Ectodermal cell (in vitro differentiated cells): ENCODE measurements around the gene FUZ.
A peak's percentile ranks its signal among the peaks of the same experiment; 100 is the strongest.

Source experiments
- H3K27ac ChIP-seq: 2 replicates; pipeline ENCODE4 v1.7.0; 2013; ENCODE audit warnings: mild to moderate bottlenecking, low read depth, low read length; ENCODE audit not compliant: insufficient read depth, poor library complexity, severe bottlenecking
- H3K27me3 ChIP-seq: 2 replicates; pipeline ENCODE4 v1.7.0; 2013; ENCODE audit warnings: mild to moderate bottlenecking, low read length; ENCODE audit not compliant: insufficient read depth, control insufficient read depth, poor library complexity, severe bottlenecking
- H3K36me3 ChIP-seq: one replicate; pipeline ENCODE4 v1.7.0; 2013; ENCODE audit warnings: low read length; ENCODE audit not compliant: control insufficient read depth, insufficient read depth
- H3K4me1 ChIP-seq: one replicate; pipeline ENCODE4 v1.7.0; 2013; ENCODE audit warnings: low read length; ENCODE audit not compliant: control insufficient read depth, insufficient read depth
- H3K4me3 ChIP-seq: 2 replicates; pipeline ENCODE4 v1.7.0; 2013; ENCODE audit warnings: low read depth, low read length, control low read depth; ENCODE audit not compliant: insufficient read depth
- H3K9me3 ChIP-seq: 2 replicates; pipeline ENCODE4 v1.7.0; 2013; ENCODE audit warnings: mild to moderate bottlenecking, low read length, moderate library complexity; ENCODE audit not compliant: control insufficient read depth
- WGBS, 2 experiments: methylation state at CpG; one replicate each; pipeline ENCODE4 v1.1.7; 2013; ENCODE audit warnings: missing lambda C conversion rate in 2 of 2; 5-methylcytosine and 5-hydroxymethylcytosine counted together

Gene FUZ

DNA sequence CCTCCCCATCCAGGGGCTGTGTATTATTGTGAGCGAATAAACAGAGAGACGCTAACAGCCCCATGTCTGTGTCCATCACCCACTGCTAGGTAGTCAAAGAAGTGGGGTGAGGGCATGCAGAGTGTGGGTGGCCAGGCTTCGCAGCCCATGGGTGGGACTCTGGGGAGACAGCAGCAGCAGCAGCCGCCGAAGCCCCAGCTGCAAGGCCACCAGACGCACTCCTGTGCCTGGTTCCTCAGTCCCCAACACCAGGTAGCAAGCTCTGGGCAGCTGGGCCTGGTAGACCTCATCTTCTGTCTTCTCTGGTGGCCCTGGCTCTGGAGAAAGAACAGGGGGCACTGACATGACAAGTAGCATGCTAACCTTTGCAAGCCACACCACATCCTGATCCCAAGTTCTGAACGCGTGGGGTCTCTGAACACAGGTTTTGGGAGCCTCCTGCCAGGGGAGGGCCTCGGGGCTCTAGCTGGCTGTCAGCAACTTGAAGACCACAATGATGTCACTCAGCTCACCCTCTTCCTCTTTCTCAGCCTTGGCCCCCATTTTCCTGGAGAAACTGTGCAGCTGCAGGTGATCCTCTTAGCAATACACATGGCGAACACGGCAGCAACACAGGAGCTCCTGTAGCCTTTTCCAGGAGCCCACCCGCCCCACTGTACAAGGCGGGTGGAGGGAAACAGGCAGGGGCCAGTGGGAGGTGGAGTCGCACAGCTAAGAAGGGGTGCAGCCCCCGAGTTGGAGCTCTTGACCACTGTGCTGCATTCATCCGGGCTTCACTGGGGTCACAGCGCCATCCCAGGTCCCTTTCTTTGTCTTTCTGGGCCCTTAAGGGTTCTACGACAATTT, 5.8 kb downstream of the FUZ start:
- no peaks in the 10 kb centered on the region for H3K9me3 ChIP-seq
- H3K27me3 ChIP-seq: no peaks in the 10 kb centered on the region
- H3K27ac ChIP-seq: no peak overlapping the region
- WGBS, 2 experiments: 93 to 95% methylated on average over 18 of the region's 18 CpGs
- H3K4me3 ChIP-seq: no peak overlapping the region
- peaks cover 16% of the 10 kb centered on the region for H3K36me3 ChIP-seq
- H3K4me1 ChIP-seq: peaks cover 15% of the 10 kb centered on the region

DNA sequence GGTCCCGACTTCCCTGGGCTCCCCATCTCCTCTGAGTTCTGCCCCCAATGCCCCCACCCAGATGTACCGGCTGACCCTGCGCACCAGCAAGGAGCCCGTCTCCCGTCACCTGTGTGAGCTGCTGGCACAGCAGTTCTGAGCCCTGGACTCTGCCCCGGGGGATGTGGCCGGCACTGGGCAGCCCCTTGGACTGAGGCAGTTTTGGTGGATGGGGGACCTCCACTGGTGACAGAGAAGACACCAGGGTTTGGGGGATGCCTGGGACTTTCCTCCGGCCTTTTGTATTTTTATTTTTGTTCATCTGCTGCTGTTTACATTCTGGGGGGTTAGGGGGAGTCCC, 6.5 kb downstream of the FUZ start:
- H3K4me1 ChIP-seq: peaks cover 20% of the 10 kb centered on the region
- H3K4me3 ChIP-seq: no peak overlapping the region
- no peaks in the 10 kb centered on the region for H3K27me3 ChIP-seq
- WGBS, 2 experiments: 96 to 97% methylated on average over 8 of the region's 8 CpGs
- peaks cover 16% of the 10 kb centered on the region for H3K36me3 ChIP-seq
- H3K9me3 ChIP-seq: no peaks in the 10 kb centered on the region
- no peak overlapping the region for H3K27ac ChIP-seq

GRCh38 chr19:49805822-49806619, 7.1 kb downstream of the FUZ start:
- no peak overlapping the region for H3K4me3 ChIP-seq
- H3K36me3 ChIP-seq: peaks cover 16% of the 10 kb centered on the region
- WGBS, 2 experiments: 89 to 93% methylated on average over 20 of the region's 20 CpGs
- no peak overlapping the region for H3K27ac ChIP-seq
- no peaks in the 10 kb centered on the region for H3K9me3 ChIP-seq
- no peaks in the 10 kb centered on the region for H3K27me3 ChIP-seq
- peaks cover 21% of the 10 kb centered on the region for H3K4me1 ChIP-seq

GRCh38 chr19:49803529-49803856, 9.6 kb downstream of the FUZ start:
- Histone ChIP-seq H3K27ac (no peak overlapping the region), H3K4me1 (peaks cover 14% of the 10 kb centered on the region), H3K4me3 (no peak overlapping the region), H3K27me3 (no peaks in the 10 kb centered on the region), H3K36me3 (peaks cover 28% of the 10 kb centered on the region), H3K9me3 (no peaks in the 10 kb centered on the region)
- 97% methylated on average over 6 of the region's 6 CpGs for WGBS, 2 experiments

GRCh38 chr19:49802836-49803528, 10.1 kb downstream of the FUZ start:
- Histone ChIP-seq H3K27ac (no peak overlapping the region), H3K4me3 (no peak overlapping the region), H3K27me3 (no peaks in the 10 kb centered on the region), H3K36me3 (peaks cover 28% of the 10 kb centered on the region), H3K9me3 (no peaks in the 10 kb centered on the region), H3K4me1 (peaks cover 14% of the 10 kb centered on the region)
- 92 to 93% methylated on average over 24 of the region's 24 CpGs for WGBS, 2 experiments

DNA sequence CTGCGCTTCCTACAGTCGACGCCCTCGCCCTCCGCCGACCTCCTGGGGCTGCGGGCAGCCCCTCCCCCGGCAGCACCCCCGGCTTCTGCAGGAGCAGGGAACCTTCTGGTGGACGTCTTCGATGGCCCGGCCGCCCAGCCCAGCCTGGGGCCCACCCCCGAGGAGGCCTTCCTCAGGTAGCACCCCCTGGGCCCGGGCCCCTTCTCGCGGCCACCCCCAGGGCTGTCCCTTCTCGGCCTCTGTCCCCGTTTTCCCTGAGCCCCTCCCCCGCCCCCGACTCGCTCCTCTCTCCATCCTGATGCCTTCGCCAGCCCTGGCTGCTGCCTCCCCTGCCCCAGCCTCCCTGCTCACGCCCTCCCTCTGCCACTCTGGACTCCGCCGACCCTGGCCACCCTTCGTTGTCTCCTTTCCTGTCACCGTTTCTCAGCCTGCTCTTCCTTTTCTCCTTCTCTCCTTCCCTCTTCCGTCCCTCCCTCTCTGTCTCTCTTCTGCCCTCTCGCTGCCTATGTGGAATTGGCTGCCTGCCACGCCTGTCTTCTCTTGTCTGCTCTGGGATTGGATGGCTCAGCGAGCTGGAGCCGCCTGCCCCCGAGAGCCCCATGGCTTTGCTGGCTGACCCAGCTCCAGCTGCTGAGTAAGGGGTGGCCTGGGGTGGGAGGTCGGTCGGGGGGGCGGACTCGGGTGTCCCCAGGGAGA, 11.0 kb downstream of the FUZ start:
- Histone ChIP-seq H3K4me1 (peaks cover 14% of the 10 kb centered on the region), H3K27me3 (no peaks in the 10 kb centered on the region), H3K36me3 (peaks cover 28% of the 10 kb centered on the region), H3K27ac (no peak overlapping the region), H3K9me3 (no peaks in the 10 kb centered on the region), H3K4me3 (peak overlapping the region; percentile 30)
- WGBS, 2 experiments: 33 to 34% methylated on average over 38 of the region's 38 CpGs

GRCh38 chr19:49801401-49801888, 11.6 kb downstream of the FUZ start:
- peaks cover 34% of the 10 kb centered on the region for H3K36me3 ChIP-seq
- H3K27ac ChIP-seq: no peak overlapping the region
- no peaks in the 10 kb centered on the region for H3K9me3 ChIP-seq
- peak overlapping the region; percentile 30 for H3K4me3 ChIP-seq
- WGBS, 2 experiments: 88 to 91% methylated on average over 31 to 32 of the region's 32 CpGs
- no peaks in the 10 kb centered on the region for H3K27me3 ChIP-seq
- peaks cover 14% of the 10 kb centered on the region for H3K4me1 ChIP-seq

- no peak overlapping the region for H3K4me3 ChIP-seq
- WGBS, 2 experiments: 95% methylated on average over 10 of the region's 10 CpGs
- H3K36me3 ChIP-seq: peaks cover 31% of the 10 kb centered on the region
- H3K27me3 ChIP-seq: no peaks in the 10 kb centered on the region
- no peaks in the 10 kb centered on the region for H3K9me3 ChIP-seq
- H3K4me1 ChIP-seq: peaks cover 14% of the 10 kb centered on the region
- H3K27ac ChIP-seq: no peak overlapping the region
Observed at GRCh38 chr19:49800771-49801170, 12.3 kb downstream of the FUZ start.

- H3K27me3 ChIP-seq: no peaks in the 10 kb centered on the region
- no peak overlapping the region for H3K4me3 ChIP-seq
- peaks cover 36% of the 10 kb centered on the region for H3K36me3 ChIP-seq
- WGBS, 2 experiments: 94 to 96% methylated on average over 25 of the region's 25 CpGs
- H3K27ac ChIP-seq: no peak overlapping the region
- no peaks in the 10 kb centered on the region for H3K9me3 ChIP-seq
- peaks cover 14% of the 10 kb centered on the region for H3K4me1 ChIP-seq
Observed at GRCh38 chr19:49799798-49800376, 13.2 kb downstream of the FUZ start.
